Measurements from ENCODE around the gene SESN3.

Gene SESN3

GRCh38 chr11:95148938-95149337, 82.1 kb downstream of the SESN3 start:
- in situ Hi-C loops (cut with HindIII; ENCODE audit: low sequenced_read_pairs), result no loop called here
- no peak overlapping the region for H3K4me3 ChIP-seq (ENCODE audit: low read depth, low read length)
- no peak for TF ChIP-seq CTCF (IDR thresholded peaks at IDR 0.05; ENCODE audit: low read depth, low read length)
- no peak for DNase-seq (ENCODE audit: low read depth, low spot score)

- H3K4me3 ChIP-seq (ENCODE audit: low read depth, low read length), result no peak overlapping the region
- in situ Hi-C loops (cut with HindIII; ENCODE audit: low sequenced_read_pairs), result no loop called here
- no peak for TF ChIP-seq CTCF (IDR thresholded peaks at IDR 0.05; ENCODE audit: low read depth, low read length)
- no peak for DNase-seq (ENCODE audit: low read depth, low spot score)
Measured at GRCh38 chr11:95148406-95148805, 82.6 kb downstream of the SESN3 start.

- H3K4me3 ChIP-seq (ENCODE audit: low read depth, low read length), result no peak overlapping the region
- in situ Hi-C loops (cut with HindIII; ENCODE audit: low sequenced_read_pairs), result no loop called here
- TF ChIP-seq CTCF (IDR thresholded peaks at IDR 0.05; ENCODE audit: low read depth, low read length), result no peak
- DNase-seq (ENCODE audit: low read depth, low spot score), result peak; percentile 88
Measured at GRCh38 chr11:95147364-95147905, 83.6 kb downstream of the SESN3 start.

GRCh38 chr11:95145430-95146060, 85.5 kb downstream of the SESN3 start:
- TF ChIP-seq CTCF (IDR thresholded peaks at IDR 0.05; ENCODE audit: low read depth, low read length), result no peak
- in situ Hi-C loops (cut with HindIII; ENCODE audit: low sequenced_read_pairs), result no loop called here
- no peak for DNase-seq (ENCODE audit: low read depth, low spot score)
- H3K4me3 ChIP-seq (ENCODE audit: low read depth, low read length), result no peak overlapping the region

GRCh38 chr11:95144313-95145235, 86.4 kb downstream of the SESN3 start:
- no peak overlapping the region for H3K4me3 ChIP-seq (ENCODE audit: low read depth, low read length)
- DNase-seq (ENCODE audit: low read depth, low spot score), result no peak
- TF ChIP-seq CTCF (IDR thresholded peaks at IDR 0.05; ENCODE audit: low read depth, low read length), result no peak
- in situ Hi-C loops (cut with HindIII; ENCODE audit: low sequenced_read_pairs), result no loop called here

GRCh38 chr11:95143106-95143681, 87.8 kb downstream of the SESN3 start:
- in situ Hi-C loops (cut with HindIII; ENCODE audit: low sequenced_read_pairs), result no loop called here
- TF ChIP-seq CTCF (IDR thresholded peaks at IDR 0.05; ENCODE audit: low read depth, low read length), result no peak

More at GRCh38 chr11:95143106-95143681, 87.8 kb downstream of the SESN3 start:
- no peak overlapping the region for H3K4me3 ChIP-seq (ENCODE audit: low read depth, low read length)
- DNase-seq (ENCODE audit: low read depth, low spot score), result no peak

All from astrocyte of the spinal cord (primary cell).